OCI-LY1 (cell line): ENCODE data around the gene PI4KA.
"Not testable (repeated sequence)": the region's sequence is repeated elsewhere in the genome, so short reads cannot be mapped to it uniquely, and the experiment has no call there.

Experiments used
- EZH2 ChIP-seq: fragments of 200-600 bp; sonication (generic), shearing (Covaris generic); IDR thresholded peaks from 2 replicates; pipeline ENCODE4 v1.8.0; 2017; ENCODE audit warnings: borderline replicate concordance, mixed run types, mild to moderate bottlenecking, antibody characterized with exemption, low read length, moderate library complexity, mixed read lengths
- TF ChIP-seq, protein P1 (sequence below): fragments of 200-600 bp; sonication (generic), shearing (Covaris generic); IDR thresholded peaks from 2 replicates; pipeline ENCODE4 v1.5.1; 2017; ENCODE audit warnings: mild to moderate bottlenecking, antibody characterized with exemption, low read length, moderate library complexity, mixed read lengths

DNA sequence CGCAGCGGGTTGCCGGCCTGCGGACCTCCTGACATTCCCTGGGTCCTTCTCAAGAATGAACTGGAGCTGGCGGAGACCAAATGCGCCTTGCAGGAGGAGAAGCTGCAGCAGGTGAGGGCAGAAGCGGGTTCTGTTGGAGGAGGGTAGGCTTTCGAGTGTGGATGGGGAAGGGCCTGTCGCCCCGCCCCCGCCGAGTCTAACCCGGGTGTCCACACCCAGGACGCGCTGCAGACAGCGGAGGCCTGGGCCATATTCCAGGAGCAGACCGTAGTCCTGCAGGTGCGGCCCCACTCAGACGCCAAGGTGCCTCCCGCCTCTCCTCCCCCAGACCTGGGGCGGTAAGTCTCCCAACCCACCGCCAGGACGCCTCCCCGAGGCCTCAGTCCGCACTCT lies 155.2 kb downstream of the PI4KA start:
- TF ChIP-seq EZH2 = not testable (repeated sequence)
- TF ChIP-seq, protein P1, sequence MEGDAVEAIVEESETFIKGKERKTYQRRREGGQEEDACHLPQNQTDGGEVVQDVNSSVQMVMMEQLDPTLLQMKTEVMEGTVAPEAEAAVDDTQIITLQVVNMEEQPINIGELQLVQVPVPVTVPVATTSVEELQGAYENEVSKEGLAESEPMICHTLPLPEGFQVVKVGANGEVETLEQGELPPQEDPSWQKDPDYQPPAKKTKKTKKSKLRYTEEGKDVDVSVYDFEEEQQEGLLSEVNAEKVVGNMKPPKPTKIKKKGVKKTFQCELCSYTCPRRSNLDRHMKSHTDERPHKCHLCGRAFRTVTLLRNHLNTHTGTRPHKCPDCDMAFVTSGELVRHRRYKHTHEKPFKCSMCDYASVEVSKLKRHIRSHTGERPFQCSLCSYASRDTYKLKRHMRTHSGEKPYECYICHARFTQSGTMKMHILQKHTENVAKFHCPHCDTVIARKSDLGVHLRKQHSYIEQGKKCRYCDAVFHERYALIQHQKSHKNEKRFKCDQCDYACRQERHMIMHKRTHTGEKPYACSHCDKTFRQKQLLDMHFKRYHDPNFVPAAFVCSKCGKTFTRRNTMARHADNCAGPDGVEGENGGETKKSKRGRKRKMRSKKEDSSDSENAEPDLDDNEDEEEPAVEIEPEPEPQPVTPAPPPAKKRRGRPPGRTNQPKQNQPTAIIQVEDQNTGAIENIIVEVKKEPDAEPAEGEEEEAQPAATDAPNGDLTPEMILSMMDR = not testable (repeated sequence)
